Endometrial microvascular endothelial cells (primary cell): ENCODE data around the gene CAP1. TPM values are rescaled to one million over a fixed set of nuclear protein-coding genes. Genes with fewer than 3 reads are reported as not detected.
"Not testable (repeated sequence)": the region's sequence is repeated elsewhere in the genome, so short reads cannot be mapped to it uniquely, and the experiment has no call there.

Source experiments
- in situ Hi-C: cut with HindIII; loops from 2 replicates; pipeline ENCODE4 v1.10.0; 2017; ENCODE audit warnings: low sequenced_read_pairs, low pct_unique_long_range_greater_than_20kb; ENCODE audit errors: inconsistent ontology term
- total RNA-seq: library from RNA; depleted of rRNA; stranded (reverse); fragments of >200 nt; gene quantifications from one replicate; pipeline ENCODE4 v1.2.3, GENCODE V29; 2015; ENCODE audit errors: inconsistent ontology term

CAP1 gene, protein sequence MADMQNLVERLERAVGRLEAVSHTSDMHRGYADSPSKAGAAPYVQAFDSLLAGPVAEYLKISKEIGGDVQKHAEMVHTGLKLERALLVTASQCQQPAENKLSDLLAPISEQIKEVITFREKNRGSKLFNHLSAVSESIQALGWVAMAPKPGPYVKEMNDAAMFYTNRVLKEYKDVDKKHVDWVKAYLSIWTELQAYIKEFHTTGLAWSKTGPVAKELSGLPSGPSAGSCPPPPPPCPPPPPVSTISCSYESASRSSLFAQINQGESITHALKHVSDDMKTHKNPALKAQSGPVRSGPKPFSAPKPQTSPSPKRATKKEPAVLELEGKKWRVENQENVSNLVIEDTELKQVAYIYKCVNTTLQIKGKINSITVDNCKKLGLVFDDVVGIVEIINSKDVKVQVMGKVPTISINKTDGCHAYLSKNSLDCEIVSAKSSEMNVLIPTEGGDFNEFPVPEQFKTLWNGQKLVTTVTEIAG
- total RNA-seq, result 549 TPM

DNA sequence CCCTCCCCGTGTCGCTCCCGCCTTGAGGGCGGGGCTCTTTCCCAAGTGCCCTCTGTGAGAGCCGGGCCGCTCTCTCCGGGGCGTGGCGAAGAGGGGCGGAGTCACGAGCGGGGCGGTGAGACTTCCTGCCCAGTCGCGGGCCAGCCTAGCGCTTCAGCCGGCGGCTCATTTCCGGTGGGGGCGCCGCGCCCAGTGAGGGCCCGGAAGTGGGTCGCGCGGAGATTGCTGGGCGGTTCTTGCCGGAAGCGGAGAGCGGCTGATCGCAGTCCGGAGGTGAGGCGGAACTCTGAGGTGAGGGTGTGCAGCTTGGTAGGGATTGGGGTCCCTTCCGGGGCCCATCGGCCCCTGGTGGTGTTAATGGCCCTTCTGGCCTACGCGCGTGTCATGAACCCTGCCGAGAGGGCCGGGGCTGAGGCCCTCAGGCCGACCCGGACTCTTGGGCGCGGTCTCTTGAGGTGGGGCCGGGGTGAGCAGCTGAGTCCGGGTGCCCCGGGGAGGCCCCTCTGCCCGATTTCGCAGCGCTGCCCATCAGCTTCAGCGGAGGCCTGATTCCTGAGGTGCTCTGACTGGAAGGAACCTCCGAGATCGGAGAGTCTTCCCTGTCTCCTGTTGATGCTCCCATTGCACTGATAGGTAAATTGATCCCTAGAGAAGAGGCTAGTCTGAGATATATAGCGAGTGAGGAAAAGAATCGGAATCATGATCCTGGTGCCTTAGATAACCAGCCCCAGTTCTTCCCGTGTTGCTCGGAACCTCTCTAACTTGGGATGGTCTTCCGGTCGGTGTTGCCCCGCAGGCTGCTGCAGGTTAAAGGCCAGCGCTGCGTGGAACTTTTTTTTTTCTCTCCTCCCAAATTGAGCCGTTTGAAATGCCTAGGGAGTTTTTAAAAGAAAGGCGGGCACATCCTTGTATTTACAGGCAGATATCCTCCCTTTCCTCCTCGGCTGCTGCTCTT is at the start of gene CAP1:
CAP1 (plus strand) TSS at position 219 of the 955 bp plus-strand sequence. CDS start 18,618 bp downstream, outside the sequence.
- in situ Hi-C loops, result no loop called here

DNA sequence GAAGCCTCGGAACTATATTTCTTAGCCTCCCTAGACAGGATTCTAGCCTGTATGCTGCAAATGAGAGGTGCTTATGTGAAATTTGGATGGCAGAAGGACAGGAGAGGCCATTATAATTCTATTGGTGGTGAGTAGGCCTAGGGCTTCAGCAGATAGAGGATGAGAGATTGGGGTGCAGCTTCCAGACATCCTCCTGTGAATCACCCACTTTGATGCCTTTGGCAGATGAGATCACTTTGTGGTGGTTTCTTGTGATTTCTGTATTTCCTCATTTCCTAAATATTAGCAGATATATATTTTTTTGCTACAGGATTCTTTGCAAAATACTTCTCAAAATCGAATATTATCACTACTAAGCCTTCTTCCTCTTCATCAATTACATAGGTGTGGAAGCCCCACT is 48.3 kb upstream of the CAP1 start:
- in situ Hi-C loops, result no loop called here

DNA sequence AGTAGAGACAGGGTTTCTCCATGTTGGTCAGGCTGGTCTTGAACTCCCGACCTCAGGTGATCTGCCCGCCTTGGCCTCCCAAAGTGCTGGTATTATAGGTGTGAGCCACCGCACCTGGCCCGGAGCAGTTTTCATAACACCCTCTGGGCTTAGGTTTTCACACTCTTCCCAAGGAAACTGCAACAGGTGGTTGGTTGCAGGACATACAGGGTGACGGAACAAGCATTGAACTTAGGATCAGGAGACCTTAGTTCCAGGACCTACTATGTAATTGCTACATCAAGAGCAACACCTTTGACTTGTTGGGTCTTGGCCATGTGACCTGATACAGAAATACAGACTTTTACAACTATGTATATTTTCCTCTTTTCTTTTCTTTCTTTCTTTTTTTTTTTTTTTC is 47.6 kb upstream of the CAP1 start:
- in situ Hi-C loops, result no loop called here

DNA sequence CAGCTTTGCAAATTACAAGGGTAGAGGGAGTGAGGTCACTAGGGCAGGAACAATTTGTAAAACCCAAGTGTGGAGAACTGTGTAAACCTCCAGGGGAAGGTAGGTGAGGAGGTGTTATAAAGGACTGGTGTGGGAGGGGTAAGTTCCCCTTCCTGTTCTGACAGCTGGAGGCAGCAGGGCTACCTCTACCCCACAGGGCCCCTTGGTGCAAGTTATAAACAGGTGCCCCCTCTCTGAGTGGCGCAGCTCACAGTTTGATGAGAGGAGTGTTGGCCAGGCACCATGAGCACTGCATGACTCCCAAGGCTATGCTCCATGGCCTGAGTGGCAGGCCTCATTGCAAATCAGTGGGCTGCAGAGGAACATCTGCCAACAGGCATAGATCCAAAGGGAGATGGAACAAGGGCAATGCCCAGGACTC is 44.5 kb upstream of the CAP1 start:
- in situ Hi-C loops, result no loop called here

DNA sequence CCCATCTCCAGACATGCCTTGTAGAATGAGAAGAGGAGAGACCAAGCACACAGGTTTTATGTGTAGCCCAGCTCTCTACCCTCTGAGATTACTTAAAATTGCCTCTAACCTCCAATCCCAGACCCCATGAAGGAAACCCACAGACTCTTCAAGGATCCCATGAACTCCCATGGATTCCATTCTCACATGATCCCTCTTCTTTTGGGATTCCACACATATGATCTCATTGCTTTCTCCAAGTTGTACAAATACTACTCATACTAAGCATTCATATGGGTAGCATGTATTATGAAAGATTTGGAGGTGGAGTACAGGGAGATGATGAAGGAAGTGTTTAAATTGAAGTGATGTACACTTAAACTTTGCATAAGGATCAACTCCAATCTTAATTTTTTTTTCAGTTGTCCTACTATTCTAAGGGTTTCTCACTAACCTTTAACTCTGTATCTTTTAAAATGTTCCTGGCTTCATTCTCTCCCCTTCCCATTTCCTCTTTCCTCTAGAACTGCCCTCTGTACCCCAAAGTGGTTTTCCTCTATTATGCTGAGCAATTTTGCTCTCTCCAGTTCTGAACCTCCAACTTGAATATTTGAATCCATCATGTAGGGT is 44.0 kb upstream of the CAP1 start:
- in situ Hi-C loops, result no loop called here

DNA sequence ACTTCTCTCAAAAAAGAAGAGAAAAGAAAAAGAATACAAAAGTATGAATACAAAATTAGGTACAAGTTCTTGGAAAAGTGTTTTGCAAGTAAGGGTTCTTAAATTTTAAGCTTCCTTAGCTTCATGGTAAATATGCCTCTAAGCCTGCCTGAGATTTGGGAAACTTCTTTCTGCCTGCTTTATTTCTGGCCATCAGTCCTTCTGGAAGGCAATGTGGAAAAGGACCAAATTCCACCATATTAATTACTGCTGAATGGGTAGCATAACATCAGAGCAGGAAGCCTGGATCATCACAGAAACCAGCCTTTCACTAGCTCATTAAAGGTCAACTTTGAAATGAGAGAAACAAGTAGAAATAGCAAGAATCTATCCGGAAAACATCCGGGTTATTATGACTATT is 39.1 kb upstream of the CAP1 start:
- in situ Hi-C loops, result no loop called here

DNA sequence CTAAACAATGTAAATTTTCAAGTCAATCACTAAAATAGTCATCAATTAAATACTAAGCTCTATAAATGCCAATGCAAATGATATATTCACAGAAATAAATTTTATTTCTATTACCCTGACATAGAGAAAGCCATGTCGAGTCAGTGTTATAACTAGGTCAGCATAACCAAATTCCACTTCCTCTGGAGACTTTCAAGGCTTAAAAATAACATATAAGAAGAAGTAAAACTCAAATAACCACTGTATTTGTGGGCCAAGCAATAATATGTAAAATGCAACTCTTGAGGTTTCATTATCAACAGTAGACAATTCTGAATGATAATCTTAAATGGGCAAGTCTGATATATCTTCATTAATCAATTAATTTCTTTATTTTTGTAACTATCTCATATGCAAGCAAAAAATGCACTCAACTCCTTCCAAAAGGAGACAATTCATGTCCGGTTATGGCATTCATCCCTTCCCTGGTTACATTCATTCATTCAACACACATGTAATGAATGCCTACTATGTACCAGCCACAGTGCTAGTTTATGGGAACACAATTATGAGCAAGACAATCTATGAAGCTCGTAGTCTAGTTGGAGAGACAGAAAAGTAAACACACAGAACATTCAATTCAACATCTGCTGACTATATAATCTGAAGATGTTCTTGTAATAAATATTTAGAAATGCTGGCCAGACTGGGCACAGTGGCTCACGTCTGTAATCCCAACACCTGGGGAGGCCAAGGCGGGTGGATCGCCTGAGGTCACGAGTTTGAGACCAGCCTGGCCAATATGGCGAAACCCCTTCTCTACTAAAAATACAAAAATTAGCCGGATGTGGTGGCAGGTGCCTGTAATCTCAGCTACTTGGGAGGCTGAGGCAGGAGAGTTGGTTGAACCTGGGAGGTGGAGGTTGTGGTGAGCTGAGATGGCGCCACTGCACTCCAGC is 37.1 kb upstream of the CAP1 start:
- in situ Hi-C loops, result no loop called here

DNA sequence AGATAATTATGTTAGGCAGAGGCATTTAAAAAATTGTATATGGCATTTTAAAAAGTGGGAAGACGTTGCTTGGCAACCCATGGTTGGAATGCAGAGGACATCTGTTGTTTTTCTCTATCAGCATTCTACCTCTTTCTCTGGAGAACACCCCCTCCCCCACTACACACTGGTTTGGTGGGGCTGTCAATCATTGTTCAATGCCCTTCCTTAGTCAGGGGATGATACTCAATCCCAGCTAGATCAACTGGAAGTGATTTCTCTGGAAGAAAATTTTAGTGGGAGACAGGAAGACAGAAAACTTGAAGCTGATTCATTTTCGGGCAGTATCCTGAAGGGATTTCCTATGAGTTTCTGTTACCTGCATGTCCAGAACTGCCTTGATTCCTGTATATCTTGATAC is 35.7 kb upstream of the CAP1 start:
- in situ Hi-C loops, result no loop called here

DNA sequence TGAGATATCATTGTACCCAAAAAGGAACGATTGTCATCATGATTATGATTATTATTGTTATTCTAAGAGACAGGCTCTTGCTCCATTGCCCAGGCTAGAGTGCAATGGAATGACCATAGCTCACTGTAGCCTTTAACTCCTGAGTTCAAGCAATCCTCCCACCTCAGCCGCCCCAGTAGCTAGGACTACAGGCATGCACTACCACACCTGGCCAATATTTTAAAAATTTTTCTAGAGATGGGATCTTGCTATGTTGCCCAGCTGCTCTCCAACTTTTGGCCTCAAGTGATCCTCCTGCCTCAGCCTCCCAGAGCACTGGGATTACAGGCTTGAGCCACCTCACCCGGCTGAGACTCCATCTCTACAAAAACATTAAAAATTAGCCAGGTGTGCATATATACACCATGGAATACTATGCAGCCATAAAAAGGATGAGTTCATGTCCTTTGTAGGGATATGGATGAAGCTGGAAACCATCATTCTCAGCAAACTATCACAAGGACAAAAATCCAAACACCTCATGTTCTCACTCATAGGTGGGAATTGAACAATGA is 33.0 kb upstream of the CAP1 start:
- in situ Hi-C loops, result not testable (repeated sequence)

DNA sequence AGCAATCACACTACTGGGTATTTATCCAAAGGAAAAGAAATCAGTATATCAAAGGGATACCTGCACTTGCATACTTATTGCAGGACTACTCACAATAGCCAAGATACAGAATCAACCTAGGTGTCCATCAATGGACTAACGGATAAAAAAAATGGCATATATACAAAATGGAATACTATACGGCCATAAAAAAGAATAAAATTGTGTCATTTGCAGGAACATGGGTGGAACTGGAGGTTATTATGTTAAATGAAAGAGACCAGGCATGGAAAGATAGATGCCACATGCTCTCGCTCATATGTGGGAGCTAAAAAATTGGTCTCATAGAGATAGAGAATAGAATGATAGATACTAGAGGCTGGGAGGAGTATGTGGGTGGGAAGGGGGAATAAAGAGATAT is 29.3 kb upstream of the CAP1 start:
- in situ Hi-C loops, result no loop called here

DNA sequence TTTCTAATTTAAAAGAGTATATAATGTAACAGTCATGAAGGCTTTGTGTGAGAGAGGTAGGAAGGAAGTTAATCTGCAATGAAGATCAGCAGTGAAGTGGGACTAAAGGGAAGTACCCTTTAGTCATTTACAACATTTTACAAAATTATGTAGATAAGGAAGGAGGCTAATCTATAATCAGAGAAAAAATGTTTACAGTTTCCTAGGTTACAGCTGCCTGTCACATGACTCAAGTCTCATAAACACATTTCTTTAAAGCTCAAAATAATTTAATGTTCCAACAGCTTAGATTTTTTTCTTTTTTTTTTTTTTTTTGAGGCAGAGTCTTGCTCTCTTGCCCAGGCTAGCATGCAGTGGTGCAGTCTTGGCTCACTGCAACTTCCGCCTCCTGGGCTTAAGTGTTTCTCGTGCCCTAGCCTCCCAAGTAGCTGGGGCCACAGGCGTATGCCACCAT is 26.2 kb upstream of the CAP1 start:
- in situ Hi-C loops, result no loop called here

DNA sequence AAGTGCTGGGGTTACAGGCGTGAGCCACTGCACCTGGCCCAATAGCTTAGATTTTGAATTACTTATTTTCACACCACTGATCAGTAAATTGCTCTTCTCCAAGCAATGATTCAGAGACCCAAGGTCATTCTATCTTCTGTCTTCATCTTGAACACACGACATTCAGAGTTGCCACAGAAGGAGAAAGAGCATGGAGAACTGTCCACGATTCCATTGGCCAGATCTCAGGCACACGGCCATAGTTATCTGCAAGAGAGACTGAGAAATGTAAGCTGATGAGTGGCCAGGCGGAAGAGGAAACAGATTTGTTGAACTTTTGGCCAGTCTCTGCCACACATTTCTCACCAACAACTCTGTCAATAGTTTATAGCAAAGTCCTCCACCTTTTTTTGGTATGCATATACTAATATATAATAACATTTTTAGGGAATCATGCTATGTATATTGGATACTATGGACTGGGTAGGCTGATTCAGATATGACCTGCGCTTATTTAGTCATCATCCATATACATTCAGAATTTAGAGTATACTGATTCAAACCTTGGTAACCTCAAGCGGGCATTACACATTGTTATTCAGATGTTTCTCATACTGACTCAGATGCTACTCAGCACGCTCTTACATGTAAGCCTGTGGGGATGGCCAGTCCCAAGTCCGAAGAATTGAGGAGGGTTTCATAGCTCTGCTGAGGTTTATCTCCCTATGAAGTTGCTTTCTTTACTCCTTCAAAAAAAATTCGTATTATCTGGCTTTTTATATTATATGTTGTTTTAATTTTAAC is 25.5 kb upstream of the CAP1 start:
- in situ Hi-C loops, result no loop called here

DNA sequence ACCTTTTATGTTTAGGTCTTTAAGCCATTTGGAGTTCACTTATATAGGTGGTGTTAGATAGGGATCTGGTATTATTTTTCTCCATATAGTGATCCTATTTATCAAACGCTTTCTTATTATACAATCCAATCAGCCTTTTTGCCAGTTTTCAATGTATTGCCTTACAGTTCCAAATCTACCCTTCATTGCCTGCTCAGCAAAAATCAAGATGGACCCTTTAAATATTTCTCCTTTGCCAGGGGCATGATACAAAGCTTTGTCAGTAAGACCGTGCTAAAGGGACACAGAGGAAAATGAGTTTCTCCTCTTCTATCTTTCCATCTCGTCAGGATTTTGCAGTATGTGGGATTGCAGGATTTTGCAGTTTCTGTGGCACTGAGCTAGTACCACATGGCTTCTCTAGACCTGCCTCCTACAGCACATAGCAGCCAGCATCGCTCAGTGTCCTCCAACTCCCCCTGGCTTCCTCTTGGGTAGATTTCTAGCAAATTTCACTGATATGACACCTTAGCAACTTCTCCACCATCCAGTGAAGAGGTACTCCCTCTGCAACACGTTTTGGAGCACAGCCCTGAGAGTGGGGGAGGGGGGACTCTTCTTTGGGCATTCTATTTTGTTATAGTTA is 22.5 kb upstream of the CAP1 start:
- in situ Hi-C loops, result no loop called here

DNA sequence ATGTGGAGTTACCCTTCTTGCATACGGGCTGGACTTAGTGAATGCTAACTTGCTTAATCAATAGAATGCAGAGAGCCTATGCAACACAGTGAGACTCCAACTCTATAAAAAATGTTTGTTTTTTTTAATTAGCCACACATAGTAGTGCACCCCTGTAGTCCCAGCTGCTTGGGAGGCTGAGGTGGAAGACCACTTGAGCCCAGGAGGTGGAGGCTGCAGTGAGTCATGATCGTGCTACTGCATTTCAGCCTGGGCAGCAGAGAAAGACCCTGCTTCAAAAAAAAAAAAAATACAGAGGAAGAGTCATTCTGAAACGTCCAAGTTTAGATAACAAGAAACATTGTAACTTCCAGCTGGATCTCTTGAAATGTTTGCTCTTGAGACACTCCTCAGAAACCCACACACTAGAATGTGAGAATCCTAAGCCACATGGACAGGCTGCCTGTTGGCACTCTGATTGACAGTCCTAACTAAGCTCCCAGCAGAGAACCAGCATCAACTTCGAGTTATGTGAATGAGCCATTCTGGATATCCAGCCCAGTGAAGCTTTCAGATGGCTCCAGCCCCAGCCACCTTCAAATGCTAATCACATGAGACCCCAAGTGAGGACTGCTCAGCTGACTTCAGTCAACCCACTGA is 20.0 kb upstream of the CAP1 start:
- in situ Hi-C loops, result no loop called here

DNA sequence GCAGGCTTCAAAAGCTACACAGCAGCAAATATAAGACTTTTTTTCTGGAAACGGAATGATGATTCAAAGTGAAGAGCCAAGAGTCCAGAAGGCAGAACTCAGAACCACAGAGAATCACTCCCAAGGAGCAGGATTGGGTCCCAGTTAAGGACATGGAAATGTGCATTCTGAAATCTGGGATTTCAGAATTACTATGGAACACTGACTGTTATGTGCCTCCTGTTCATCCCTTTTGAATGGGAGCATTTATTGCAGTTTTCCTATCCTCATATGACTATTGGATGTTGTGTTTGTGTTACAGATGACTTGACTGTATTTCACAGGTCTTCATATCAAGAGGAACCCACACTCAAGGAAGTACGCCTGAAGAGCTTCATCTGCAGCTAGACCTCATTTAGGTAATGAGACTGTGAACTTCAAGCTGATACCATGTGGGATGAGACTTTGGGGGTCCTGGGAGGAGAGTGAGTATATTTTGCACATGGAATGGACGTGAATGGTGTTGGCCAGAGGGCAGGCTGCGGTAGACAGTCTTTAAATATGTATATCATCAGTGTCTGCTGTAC is 17.1 kb upstream of the CAP1 start:
- in situ Hi-C loops, result no loop called here

DNA sequence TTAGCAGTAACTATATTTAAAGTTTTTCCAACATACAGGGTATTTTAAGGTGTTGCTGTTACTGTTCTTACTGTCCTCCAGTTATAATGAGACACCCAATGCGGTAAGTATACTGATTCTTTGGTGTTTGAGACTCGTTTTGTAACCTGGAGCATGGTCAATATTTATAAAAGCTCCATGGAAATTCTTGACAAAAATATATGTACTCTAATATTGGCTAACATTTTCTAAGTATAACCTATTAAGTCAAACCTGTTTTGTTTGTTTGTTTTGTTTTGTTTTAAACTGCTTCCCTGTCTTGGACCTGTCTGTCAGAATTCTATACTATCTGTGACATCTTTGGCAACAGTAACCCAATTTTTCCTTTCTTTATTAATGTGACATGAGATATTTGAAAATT is 15.9 kb upstream of the CAP1 start:
- in situ Hi-C loops, result no loop called here
